HG03442 (cell line): ENCODE data around the gene LRFN3.
"Not testable (repeated sequence)": the region's sequence is repeated elsewhere in the genome, so short reads cannot be mapped to it uniquely, and the experiment has no call there.

Source experiments
- ATAC-seq: cut with Tn5 transposase; IDR thresholded peaks from one replicate; pipeline ENCODE4 v1.9.1; 2021; ENCODE audit warnings: mild to moderate bottlenecking, moderate library complexity; ENCODE audit not compliant: unreplicated experiment

LRFN3 gene

DNA sequence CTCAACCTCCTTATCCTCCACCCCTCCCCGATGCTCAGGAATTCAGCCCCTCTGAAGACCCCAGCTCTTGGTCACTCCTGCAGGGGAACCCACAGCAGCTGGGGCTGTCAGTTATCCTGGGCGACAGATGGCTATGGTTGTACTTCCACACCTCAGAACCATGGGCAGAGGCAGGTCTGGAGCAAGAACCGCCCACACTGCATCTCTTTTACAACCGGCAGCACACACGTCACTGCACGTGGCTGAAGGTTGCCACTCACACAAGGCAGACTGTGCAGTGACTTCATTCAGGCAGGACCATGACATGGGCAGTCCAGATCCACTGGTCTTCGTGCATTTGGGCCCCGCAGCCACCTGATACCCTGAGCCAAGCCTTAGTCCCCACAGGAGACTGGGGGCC, 37.3 kb downstream of the LRFN3 start:
- ATAC-seq, result no peak

DNA sequence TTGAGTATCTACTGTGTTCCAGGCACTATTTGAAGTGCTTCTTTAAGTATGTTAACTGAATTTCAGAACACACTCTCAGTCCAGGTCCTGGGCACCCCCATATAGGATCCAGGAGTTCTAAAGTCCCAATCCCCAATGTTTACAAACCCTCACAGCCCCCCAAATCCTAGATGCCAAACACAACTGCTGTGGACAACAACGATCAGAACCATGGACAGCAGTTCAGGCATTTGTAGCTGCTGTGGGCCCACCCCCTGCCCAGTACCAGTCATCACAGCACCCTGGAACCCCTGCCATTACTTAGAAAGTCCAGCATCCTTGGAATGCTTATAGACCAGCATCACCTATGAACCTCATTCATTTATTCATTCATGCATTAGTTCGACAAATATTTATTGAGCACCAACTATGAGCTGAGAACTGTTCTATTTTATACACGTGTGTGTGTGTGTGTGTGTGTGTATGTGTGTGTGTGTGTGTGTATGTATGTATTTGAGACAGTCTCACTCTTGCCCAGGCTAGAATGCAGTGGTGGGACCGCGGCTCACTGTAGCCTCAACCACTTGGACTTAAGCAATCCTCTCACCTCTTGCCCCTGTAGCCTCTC, 39.5 kb downstream of the LRFN3 start:
- ATAC-seq, result no peak

GRCh38 chr19:35977446-35978222, 41.5 kb downstream of the LRFN3 start:
- no peak for ATAC-seq

DNA sequence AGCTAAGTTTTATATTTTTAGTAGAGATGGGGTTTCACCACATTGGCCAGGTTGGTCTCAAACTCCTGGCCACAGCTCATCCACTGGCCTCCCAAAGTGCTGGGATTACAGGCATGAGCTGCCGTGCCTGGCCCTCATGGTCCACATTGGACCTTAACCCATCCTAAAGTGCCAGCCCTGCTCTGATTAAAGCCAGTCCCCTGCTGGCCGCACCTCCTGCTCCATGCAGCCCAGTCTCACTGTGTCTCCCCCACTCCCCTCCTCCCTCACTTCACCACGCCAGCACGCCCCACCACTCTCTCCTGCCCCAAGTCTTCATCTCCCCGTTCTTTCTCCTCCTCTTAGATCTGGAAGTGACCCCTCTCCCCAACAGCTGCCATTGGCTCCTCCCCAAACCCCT, 42.1 kb downstream of the LRFN3 start:
- ATAC-seq, result no peak

DNA sequence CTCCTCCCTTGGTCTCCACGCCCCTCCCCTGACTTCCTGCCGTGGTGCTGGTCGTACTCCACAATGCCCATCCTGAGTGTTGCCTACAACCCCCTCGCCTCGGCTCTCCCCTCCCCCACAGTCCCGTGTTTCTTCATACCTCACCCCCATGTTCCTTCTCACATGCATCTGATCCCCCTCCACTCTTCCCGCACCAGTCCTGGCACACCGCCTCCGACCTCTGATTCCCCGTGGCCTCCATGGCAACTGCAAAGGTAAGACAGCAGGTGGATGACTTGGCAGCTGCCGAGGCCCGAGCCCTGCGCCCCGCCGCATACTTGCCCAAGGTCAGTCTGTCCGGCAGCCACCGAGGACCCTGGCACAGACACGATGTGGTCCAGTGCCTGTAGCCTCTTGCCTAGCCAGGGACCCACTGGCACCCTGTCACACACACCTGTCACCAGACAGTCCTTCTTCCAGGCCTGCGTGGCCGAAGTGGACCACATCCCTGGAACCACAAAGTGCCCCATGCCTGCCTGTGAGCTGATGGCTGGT, 42.7 kb downstream of the LRFN3 start:
- no peak for ATAC-seq

DNA sequence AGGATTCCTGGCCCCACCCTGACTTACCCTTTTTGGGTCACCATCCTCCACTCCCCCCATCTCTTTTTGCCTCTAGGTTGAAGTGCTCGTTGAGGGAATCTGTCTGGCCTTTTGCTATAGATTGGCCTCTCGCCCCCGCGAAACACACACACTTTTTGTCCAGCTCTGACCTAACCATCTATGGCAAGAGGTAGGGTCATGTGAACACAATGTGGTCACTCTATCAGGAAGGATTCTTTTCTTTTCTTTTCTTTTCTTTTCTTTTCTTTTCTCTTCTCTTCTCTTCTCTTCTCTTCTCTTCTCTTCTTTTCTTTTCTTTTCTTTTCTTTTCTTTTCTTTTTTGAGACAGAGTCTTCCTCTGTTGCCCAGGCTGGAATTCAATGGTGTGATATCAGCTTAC, 44.8 kb downstream of the LRFN3 start:
- ATAC-seq, result not testable (repeated sequence)

GRCh38 chr19:35983177-35983576, 47.0 kb downstream of the LRFN3 start:
- no peak for ATAC-seq

DNA sequence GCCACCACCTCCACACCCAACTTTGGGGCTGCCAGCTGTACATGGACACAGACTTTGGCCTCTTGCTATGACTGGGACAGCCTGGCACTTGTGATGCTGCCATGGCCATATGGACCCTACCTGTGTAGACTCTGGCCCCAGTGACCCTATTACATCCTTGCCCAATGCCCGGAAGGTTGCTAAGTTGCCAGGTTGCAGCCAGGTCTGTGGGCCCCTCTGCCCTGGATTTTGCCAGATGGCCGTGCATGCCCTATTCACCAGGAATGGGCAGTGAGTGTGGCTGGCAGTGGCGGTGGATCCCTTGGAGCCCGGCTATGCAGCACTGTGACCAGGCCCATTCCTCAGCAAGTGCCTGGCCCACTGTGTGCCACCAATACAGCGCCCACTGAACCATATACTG, 49.9 kb downstream of the LRFN3 start:
- no peak for ATAC-seq

- ATAC-seq, result no peak
These were observed 50.7 kb downstream of the LRFN3 start for GRCh38 chr19:35986664-35987570.

DNA sequence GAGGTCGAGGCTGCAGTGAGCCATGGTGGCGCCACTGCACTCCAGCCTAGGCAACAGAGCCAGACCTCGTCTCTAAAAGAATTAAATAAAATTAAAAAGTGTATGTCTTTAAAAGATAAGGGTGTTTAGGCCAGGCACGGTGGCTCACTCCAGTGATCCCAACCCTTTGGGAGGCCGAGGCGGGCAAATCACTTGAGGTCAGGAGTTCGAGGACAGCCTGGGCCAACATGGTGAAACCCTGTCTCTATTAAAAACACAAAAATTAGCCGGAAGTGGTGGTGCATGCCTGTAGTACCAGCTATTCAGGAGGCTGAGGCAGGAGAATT, 51.4 kb downstream of the LRFN3 start:
- ATAC-seq, result no peak

- ATAC-seq, result no peak
These were observed 52.6 kb downstream of the LRFN3 start for GRCh38 chr19:35988824-35989223.

GRCh38 chr19:35990156-35990555, 54.0 kb downstream of the LRFN3 start:
- ATAC-seq, result no peak

DNA sequence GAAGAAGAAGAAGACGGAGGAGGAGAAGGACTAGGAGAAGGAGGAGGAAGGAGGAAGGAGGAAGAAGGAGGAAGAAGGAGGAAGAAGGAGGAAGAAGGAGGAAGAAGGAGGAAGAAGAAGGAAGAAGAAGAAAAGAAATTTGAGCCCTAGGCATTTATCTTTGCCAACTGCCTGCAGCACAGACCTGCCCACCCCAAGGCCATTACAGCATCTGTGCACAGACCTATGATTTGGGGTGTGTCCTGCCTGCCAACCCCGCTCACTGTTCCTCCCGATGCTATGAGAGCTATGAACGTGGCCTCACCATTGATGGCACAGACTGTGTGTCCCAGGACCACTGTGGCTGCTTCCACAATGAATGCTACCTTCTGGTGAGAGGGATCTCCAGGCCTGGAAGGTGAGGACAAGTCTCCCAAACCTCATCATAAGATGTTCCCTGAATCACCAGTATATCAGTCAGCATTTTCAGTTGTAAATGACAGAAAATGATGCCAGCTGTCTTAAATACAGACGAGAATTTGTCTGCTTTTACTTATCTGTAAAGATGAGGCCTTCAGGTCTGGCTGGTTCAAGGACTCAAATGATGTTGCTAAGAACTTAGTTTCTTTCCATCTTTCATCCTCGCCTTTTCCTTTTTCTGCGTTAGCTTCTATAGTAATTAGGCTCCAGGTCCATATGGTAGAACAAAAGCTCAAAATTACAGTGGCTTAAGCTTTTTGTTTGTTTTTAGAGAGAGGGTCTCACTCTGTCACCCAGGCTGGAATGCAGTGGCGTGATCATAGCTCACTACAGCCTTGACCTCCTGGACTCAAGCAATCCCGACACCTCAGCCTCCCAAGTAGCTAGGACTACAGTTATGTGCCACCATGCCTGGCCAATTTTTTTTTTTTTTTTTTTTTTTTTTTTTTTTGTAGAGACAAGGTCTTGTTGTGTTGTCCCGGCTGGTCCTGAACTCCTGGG, 54.9 kb downstream of the LRFN3 start:
- ATAC-seq, result no peak

GRCh38 chr19:35991731-35992450, 55.7 kb downstream of the LRFN3 start:
- ATAC-seq, result no peak

- no peak for ATAC-seq
These were observed 57.0 kb downstream of the LRFN3 start for GRCh38 chr19:35992907-35993765.

- no peak for ATAC-seq
These were observed 57.9 kb downstream of the LRFN3 start for GRCh38 chr19:35993923-35994598.
